Progenitor cell of endocrine pancreas (in vitro differentiated cells): ENCODE data around the gene NCKAP5. TPM values are rescaled to one million over a fixed set of nuclear protein-coding genes. Genes with fewer than 3 reads are reported as not detected.

ENCODE experiments used
- DNase-seq: peaks from one replicate; pipeline ENCODE4 v3.0.0; 2021; ENCODE audit warnings: low spot score; ENCODE audit not compliant: unreplicated experiment
- H3K27ac Mint-ChIP-seq: 2 replicates; pipeline ENCODE4 v1.8.0; 2021; ENCODE audit warnings: mild to moderate bottlenecking, moderate library complexity, mixed read lengths
- H3K27me3 Mint-ChIP-seq: 2 replicates; pipeline ENCODE4 v1.8.0; 2021; ENCODE audit warnings: mixed read lengths
- H3K36me3 Mint-ChIP-seq: 2 replicates; pipeline ENCODE4 v1.8.0; 2022; ENCODE audit warnings: mixed read lengths; ENCODE audit not compliant: insufficient read depth
- H3K4me1 Mint-ChIP-seq: 2 replicates; pipeline ENCODE4 v1.8.0; 2021; ENCODE audit warnings: low read depth, mixed read lengths
- H3K4me3 Mint-ChIP-seq: 2 replicates; pipeline ENCODE4 v1.8.0; 2021; ENCODE audit warnings: low read depth, mild to moderate bottlenecking, moderate library complexity, mixed read lengths
- H3K9me3 Mint-ChIP-seq: 2 replicates; pipeline ENCODE4 v1.8.0; 2021; ENCODE audit warnings: low read depth, mixed read lengths
- total RNA-seq: library from RNA; stranded (reverse); gene quantifications from 2 replicates; pipeline ENCODE4 v1.2.1, GENCODE V29; 2021
- TF ChIP-seq, protein P1 (sequence below): fragments of 200-600 bp; sonication (generic); IDR thresholded peaks from one replicate; pipeline ENCODE4 v1.5.0; 2021; ENCODE audit warnings: antibody characterized with exemption, mild to moderate bottlenecking; ENCODE audit not compliant: unreplicated experiment

The NCKAP5 gene
- total RNA-seq, 1 donor from 2014 or later = 1.7 TPM

DNA sequence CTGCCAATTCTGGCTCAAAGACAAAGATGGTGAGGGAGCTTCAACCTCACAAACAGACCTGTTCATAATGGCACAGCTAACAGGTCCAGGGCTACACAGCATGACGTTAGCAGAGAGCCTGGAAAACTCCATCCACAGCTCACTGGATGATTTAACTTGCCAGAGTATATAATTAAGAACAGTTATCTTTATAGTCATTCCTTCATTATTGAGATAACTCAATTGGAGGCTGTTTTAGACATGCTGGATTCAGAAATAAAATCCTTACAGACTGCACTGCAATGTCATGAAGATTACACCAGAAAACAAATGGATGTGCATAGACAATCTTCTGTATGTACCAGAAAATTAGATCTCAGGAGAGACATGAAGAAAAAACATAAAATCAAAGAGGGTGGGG lies 843.1 kb downstream of the NCKAP5 start:
- Mint-ChIP-seq H3K9me3 (no peaks in the 10 kb centered on the region), H3K27me3 (peaks cover 11% of the 10 kb centered on the region), H3K36me3 (no peaks in the 10 kb centered on the region), H3K27ac (no peak overlapping the region), H3K4me3 (no peak overlapping the region), H3K4me1 (no peaks in the 10 kb centered on the region)
- no peak for DNase-seq
- TF ChIP-seq, protein P1, sequence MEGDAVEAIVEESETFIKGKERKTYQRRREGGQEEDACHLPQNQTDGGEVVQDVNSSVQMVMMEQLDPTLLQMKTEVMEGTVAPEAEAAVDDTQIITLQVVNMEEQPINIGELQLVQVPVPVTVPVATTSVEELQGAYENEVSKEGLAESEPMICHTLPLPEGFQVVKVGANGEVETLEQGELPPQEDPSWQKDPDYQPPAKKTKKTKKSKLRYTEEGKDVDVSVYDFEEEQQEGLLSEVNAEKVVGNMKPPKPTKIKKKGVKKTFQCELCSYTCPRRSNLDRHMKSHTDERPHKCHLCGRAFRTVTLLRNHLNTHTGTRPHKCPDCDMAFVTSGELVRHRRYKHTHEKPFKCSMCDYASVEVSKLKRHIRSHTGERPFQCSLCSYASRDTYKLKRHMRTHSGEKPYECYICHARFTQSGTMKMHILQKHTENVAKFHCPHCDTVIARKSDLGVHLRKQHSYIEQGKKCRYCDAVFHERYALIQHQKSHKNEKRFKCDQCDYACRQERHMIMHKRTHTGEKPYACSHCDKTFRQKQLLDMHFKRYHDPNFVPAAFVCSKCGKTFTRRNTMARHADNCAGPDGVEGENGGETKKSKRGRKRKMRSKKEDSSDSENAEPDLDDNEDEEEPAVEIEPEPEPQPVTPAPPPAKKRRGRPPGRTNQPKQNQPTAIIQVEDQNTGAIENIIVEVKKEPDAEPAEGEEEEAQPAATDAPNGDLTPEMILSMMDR = no peak

DNA sequence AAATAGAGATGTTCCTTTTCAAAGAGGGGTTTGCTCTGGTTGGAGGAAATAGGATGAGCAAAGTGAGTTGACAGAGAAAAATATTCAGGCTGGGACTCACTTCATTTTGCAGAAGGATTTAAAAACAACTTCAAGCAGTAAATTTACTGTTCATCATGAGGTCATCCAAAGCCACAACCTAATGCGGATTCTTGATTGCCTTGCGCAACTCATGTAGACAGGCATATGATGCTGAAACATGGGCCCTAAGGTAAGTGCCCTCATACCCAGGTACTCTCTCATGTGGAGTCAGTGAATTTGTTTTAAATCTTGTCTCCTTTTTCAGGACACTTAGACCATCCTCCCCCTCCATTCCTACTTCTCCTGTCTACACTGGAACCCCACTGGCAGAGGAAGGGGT lies 846.3 kb downstream of the NCKAP5 start:
- Mint-ChIP-seq H3K36me3 (no peaks in the 10 kb centered on the region), H3K9me3 (no peaks in the 10 kb centered on the region), H3K27ac (no peak overlapping the region), H3K4me3 (no peak overlapping the region), H3K4me1 (no peaks in the 10 kb centered on the region), H3K27me3 (peaks cover 11% of the 10 kb centered on the region)
- DNase-seq = no peak
- TF ChIP-seq, protein P1 = no peak

DNA sequence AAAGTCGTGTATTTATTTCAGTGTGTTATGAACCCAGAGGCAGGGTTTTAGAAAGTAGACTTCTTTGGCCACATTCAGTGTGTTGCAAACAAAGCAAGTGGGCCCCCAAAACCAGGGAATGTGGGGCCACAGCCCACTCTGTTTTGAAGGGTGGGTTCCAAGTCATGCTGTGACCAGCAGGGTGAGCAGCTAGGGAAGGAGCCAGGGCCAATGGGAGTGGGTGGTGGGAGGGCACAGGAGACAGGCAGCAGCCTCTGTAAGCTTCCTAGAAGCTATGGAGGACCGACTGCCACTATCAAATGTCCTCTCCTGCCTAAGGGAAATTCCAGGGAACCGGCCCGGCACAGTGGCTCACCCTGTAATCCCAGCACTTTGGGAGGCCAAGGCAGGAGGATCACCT lies 847.9 kb downstream of the NCKAP5 start:
- Mint-ChIP-seq H3K36me3 (no peaks in the 10 kb centered on the region), H3K4me1 (no peaks in the 10 kb centered on the region), H3K4me3 (no peak overlapping the region), H3K9me3 (no peaks in the 10 kb centered on the region), H3K27ac (no peak overlapping the region), H3K27me3 (peaks cover 11% of the 10 kb centered on the region)
- DNase-seq = no peak
- TF ChIP-seq, protein P1 = no peak

DNA sequence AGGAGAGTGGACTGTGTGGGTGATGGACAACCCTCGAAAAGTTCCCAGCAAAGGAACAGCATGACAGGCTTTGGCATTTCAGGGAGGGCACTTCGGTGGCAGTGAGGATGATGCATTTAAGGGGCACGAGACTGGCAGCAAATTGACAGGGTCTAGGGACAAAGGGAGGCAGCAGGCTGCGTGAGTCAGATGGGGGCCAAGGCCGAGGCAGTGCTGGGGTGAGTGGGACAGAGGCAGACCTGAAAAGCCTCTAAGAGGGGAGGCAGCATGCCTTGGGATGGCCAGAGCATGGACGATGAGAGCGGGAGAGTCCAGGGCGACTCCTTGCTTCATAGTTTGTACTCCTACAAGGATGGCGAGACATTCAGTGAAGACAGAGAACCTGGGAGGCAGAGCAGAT lies 848.8 kb downstream of the NCKAP5 start:
- H3K4me1 Mint-ChIP-seq = no peaks in the 10 kb centered on the region
- H3K27ac Mint-ChIP-seq = no peak overlapping the region
- H3K36me3 Mint-ChIP-seq = no peaks in the 10 kb centered on the region
- TF ChIP-seq, protein P1 = no peak
- no peaks in the 10 kb centered on the region for H3K9me3 Mint-ChIP-seq
- peaks cover 11% of the 10 kb centered on the region for H3K27me3 Mint-ChIP-seq
- no peak overlapping the region for H3K4me3 Mint-ChIP-seq
- DNase-seq = no peak

DNA sequence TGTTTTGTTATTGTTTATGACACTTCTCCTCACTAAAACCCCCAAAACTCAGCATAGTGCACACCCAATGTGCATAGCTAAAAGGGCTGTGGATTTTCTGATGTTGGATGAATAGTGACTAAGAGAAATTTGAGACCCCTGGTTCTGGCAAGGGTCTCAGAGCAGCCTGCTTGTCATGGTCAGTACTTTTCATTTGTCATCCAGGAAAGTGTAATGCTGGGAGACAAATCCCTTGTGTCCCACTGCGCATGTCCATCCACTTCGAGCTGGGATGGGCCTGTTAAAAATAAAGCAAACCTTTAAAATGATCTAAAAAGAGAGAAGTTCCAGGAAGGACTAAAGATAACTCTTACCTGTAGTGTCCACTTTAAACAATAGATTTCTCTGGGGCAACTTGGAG lies 851.3 kb downstream of the NCKAP5 start:
- Mint-ChIP-seq H3K27ac (no peak overlapping the region), H3K27me3 (peaks cover 5% of the 10 kb centered on the region), H3K4me1 (no peaks in the 10 kb centered on the region), H3K36me3 (no peaks in the 10 kb centered on the region), H3K4me3 (no peak overlapping the region), H3K9me3 (no peaks in the 10 kb centered on the region)
- DNase-seq = no peak
- TF ChIP-seq, protein P1 = no peak
